SH-SY5Y (cell line): ENCODE results near the gene GARNL3.

Experiments used
- GATA2 ChIP-seq: IDR thresholded peaks from 2 replicates; pipeline ENCODE4 v1.6.1; 2011; ENCODE audit warnings: mild to moderate bottlenecking, low read depth, low read length
- GATA3 ChIP-seq: IDR thresholded peaks from 2 replicates; pipeline ENCODE4 v1.6.1; 2011; ENCODE audit warnings: low read depth, mild to moderate bottlenecking, low read length, moderate library complexity

DNA sequence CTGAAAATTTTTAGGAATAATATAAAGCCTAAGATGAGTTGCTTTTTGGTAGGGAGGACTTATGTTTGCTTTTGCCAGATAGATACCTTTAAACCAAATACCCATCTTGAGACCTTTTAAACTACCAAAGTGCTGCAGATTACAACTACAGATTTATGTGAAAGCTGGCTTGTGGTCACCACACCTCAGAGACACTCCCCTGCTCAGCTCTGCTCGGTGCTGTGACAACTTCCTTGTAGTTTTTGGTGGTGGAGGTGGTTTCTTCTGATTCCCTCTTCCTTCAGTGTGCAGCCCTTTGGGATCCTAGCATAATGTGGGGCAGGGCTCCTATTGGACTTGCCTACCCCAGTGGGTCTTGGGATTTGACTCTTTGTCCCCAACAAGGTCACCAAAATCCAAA is 29.2 kb downstream of the GARNL3 start:
- TF ChIP-seq GATA2 (no peak), GATA3 (no peak)
